Duodenal mucosa (tissue), 2 donors: ENCODE data around the gene CACNA1H.

ENCODE experiments used
- H3K27ac ChIP-seq: one replicate; pipeline ENCODE4 v1.7.0; 2013; ENCODE audit warnings: low read depth, low read length
- H3K27me3 ChIP-seq, 2 donors: one replicate each; pipeline ENCODE4 v1.7.0; 2013; ENCODE audit warnings: low read length in 2 of 2, control low read depth in 1 of 2; ENCODE audit not compliant: insufficient read depth in 2 of 2, control insufficient read depth in 1 of 2
- H3K36me3 ChIP-seq, 2 donors: one replicate each; pipeline ENCODE4 v1.7.0; 2013; ENCODE audit warnings: low read length in 2 of 2, control low read depth in 1 of 2; ENCODE audit not compliant: insufficient read depth in 2 of 2, control insufficient read depth in 1 of 2
- H3K4me1 ChIP-seq, 2 donors: one replicate each; pipeline ENCODE4 v1.7.0; 2013; ENCODE audit warnings: low read length in 2 of 2, control low read depth in 1 of 2; ENCODE audit not compliant: insufficient read depth in 2 of 2, control insufficient read depth in 1 of 2
- H3K4me3 ChIP-seq, 2 donors: one replicate each; pipeline ENCODE4 v1.7.0; 2013; ENCODE audit warnings: low read length in 2 of 2, low read depth in 1 of 2
- H3K9ac ChIP-seq, 2 donors: one replicate each; pipeline ENCODE4 v1.7.0; 2013; ENCODE audit warnings: low read length in 2 of 2, low read depth in 1 of 2
- H3K9me3 ChIP-seq, 2 donors: one replicate each; pipeline ENCODE4 v1.7.0; 2013; ENCODE audit warnings: low read length in 2 of 2, control low read depth in 1 of 2; ENCODE audit not compliant: control insufficient read depth in 1 of 2

CACNA1H gene

GRCh38 chr16:1152651-1153259 lies at the start of gene CACNA1H:
Gene CACNA1H (plus strand): TSS chr16:1153106. CDS start chr16:1153738, 632 bp downstream.
- Histone ChIP-seq H3K9ac (no peak within 1 kb of the TSS), H3K4me3 (no peak within 1 kb of the TSS), H3K9me3 (peaks cover 0 to 3% of the 10 kb centered on the region in 2 donors), H3K36me3 (no peaks in the 10 kb centered on the region), H3K27me3 (peaks cover 23 to 31% of the 10 kb centered on the region in 2 donors), H3K27ac (no peak within 1 kb of the TSS), H3K4me1 (peaks cover 0 to 15% of the 10 kb centered on the region in 2 donors)

GRCh38 chr16:1103636-1103980 lies 49.3 kb upstream of the CACNA1H start:
- Histone ChIP-seq H3K4me1 (peaks cover 6 to 16% of the 10 kb centered on the region in 2 donors), H3K9ac (no peak overlapping the region), H3K27ac (no peak overlapping the region), H3K36me3 (no peaks in the 10 kb centered on the region), H3K27me3 (peaks cover 23 to 35% of the 10 kb centered on the region in 2 donors), H3K4me3 (no peak overlapping the region), H3K9me3 (no peaks in the 10 kb centered on the region)

- Histone ChIP-seq H3K9ac (no peak overlapping the region), H3K9me3 (no peaks in the 10 kb centered on the region), H3K27ac (no peak overlapping the region), H3K4me1 (peaks cover 0 to 5% of the 10 kb centered on the region in 2 donors), H3K36me3 (no peaks in the 10 kb centered on the region), H3K4me3 (no peak overlapping the region), H3K27me3 (peaks cover 15 to 32% of the 10 kb centered on the region in 2 donors)
These were observed 46.9 kb upstream of the CACNA1H start for GRCh38 chr16:1105888-1106620.

GRCh38 chr16:1106659-1107058 lies 46.2 kb upstream of the CACNA1H start:
- Histone ChIP-seq H3K4me1 (peaks cover 0 to 5% of the 10 kb centered on the region in 2 donors), H3K27ac (no peak overlapping the region), H3K4me3 (no peak overlapping the region), H3K9ac (no peak overlapping the region), H3K9me3 (no peaks in the 10 kb centered on the region), H3K36me3 (no peaks in the 10 kb centered on the region), H3K27me3 (peaks cover 15 to 30% of the 10 kb centered on the region in 2 donors)

- H3K4me3 ChIP-seq: no peak overlapping the region
- no peak overlapping the region for H3K9ac ChIP-seq
- no peaks in the 10 kb centered on the region for H3K36me3 ChIP-seq
- peaks cover 15 to 33% of the 10 kb centered on the region in 2 donors for H3K27me3 ChIP-seq
- H3K9me3 ChIP-seq: no peaks in the 10 kb centered on the region
- peaks cover 0 to 5% of the 10 kb centered on the region in 2 donors for H3K4me1 ChIP-seq
- H3K27ac ChIP-seq: no peak overlapping the region
These were observed 45.8 kb upstream of the CACNA1H start for GRCh38 chr16:1107141-1107540.

GRCh38 chr16:1107731-1108130 lies 45.2 kb upstream of the CACNA1H start:
- no peaks in the 10 kb centered on the region for H3K9me3 ChIP-seq
- H3K27me3 ChIP-seq: peaks cover 15 to 33% of the 10 kb centered on the region in 2 donors
- no peak overlapping the region for H3K4me3 ChIP-seq
- no peak overlapping the region for H3K9ac ChIP-seq
- no peak overlapping the region for H3K27ac ChIP-seq
- H3K4me1 ChIP-seq: peaks cover 0 to 5% of the 10 kb centered on the region in 2 donors
- H3K36me3 ChIP-seq: no peaks in the 10 kb centered on the region

GRCh38 chr16:1108299-1109252 lies 44.3 kb upstream of the CACNA1H start:
- Histone ChIP-seq H3K27ac (no peak overlapping the region), H3K27me3 (peaks cover 15 to 29% of the 10 kb centered on the region in 2 donors), H3K4me3 (no peak overlapping the region), H3K9me3 (no peaks in the 10 kb centered on the region), H3K36me3 (no peaks in the 10 kb centered on the region), H3K9ac (no peak overlapping the region), H3K4me1 (no peaks in the 10 kb centered on the region)

- no peak overlapping the region for H3K27ac ChIP-seq
- H3K27me3 ChIP-seq: peaks cover 15 to 26% of the 10 kb centered on the region in 2 donors
- no peak overlapping the region for H3K9ac ChIP-seq
- H3K9me3 ChIP-seq: no peaks in the 10 kb centered on the region
- no peaks in the 10 kb centered on the region for H3K4me1 ChIP-seq
- no peak overlapping the region for H3K4me3 ChIP-seq
- no peaks in the 10 kb centered on the region for H3K36me3 ChIP-seq
These were observed 43.3 kb upstream of the CACNA1H start for GRCh38 chr16:1109648-1110047.

- no peaks in the 10 kb centered on the region for H3K4me1 ChIP-seq
- peaks cover 15 to 23% of the 10 kb centered on the region in 2 donors for H3K27me3 ChIP-seq
- no peak overlapping the region for H3K4me3 ChIP-seq
- H3K9me3 ChIP-seq: no peaks in the 10 kb centered on the region
- H3K9ac ChIP-seq: no peak overlapping the region
- no peaks in the 10 kb centered on the region for H3K36me3 ChIP-seq
- no peak overlapping the region for H3K27ac ChIP-seq
These were observed 40.3 kb upstream of the CACNA1H start for GRCh38 chr16:1112506-1113184.
